Spleen (tissue), 11 donors: ENCODE results near the gene CDC14B. TPM values are rescaled to one million over a fixed set of nuclear protein-coding genes. Genes with fewer than 3 reads are reported as not detected.

ENCODE experiments used
- DNase-seq: peaks from one replicate; pipeline ENCODE4 v3.0.0-alpha.2; 2020
- H3K27ac ChIP-seq, 8 donors: fragments of 200-600 bp; sonication (generic) in 7 of 8; 1 replicate in 4 of 8; 2 replicates in 4 of 8; pipeline versions ENCODE4 v1.5.0 to v1.8.0; 2016 to 2021; ENCODE audit warnings: inconsistent platforms in 4 of 8, mild to moderate bottlenecking in 4 of 8, moderate library complexity in 1 of 8
- H3K27me3 ChIP-seq, 7 donors: fragments of 200-600 bp; sonication (generic) in 6 of 7; replicated peaks in 1 of 7; 1 replicate in 4 of 7; 2 replicates in 3 of 7; pipeline versions ENCODE4 v1.5.0 to v1.8.0; 2016 to 2021; ENCODE audit warnings: inconsistent platforms in 3 of 7, mild to moderate bottlenecking in 1 of 7
- H3K36me3 ChIP-seq, 6 donors: fragments of 200-600 bp; sonication (generic) in 5 of 6; 1 replicate in 4 of 6; 2 replicates in 2 of 6; pipeline versions ENCODE4 v1.5.0 to v1.8.0; 2016 to 2021; ENCODE audit warnings: inconsistent platforms in 2 of 6
- H3K4me1 ChIP-seq, 6 donors: fragments of 200-600 bp; sonication (generic) in 5 of 6; 1 replicate in 3 of 6; 2 replicates in 3 of 6; pipeline versions ENCODE4 v1.5.0 to v1.8.0; 2016 to 2021; ENCODE audit warnings: inconsistent platforms in 3 of 6
- H3K4me3 ChIP-seq, 8 donors: fragments of 200-600 bp; sonication (generic) in 7 of 8; 1 replicate in 4 of 8; 2 replicates in 4 of 8; pipeline versions ENCODE4 v1.5.0 to v1.8.0; 2016 to 2021; ENCODE audit warnings: inconsistent platforms in 4 of 8, mild to moderate bottlenecking in 4 of 8, moderate library complexity in 2 of 8
- H3K9me3 ChIP-seq, 8 donors: fragments of 200-600 bp; sonication (generic) in 7 of 8; 1 replicate in 4 of 8; 2 replicates in 4 of 8; pipeline versions ENCODE4 v1.5.0 to v1.8.0; 2016 to 2021; ENCODE audit warnings: inconsistent platforms in 4 of 8
- CTCF ChIP-seq, 11 experiments: fragments of 200-600 bp in 7 of 11; fragments of 450-650 bp in 4 of 11; sonication (generic) in 4 of 11; IDR thresholded peaks in 8 of 11; conservative IDR thresholded peaks in 3 of 11; 1 replicate in 7 of 11; 2 replicates in 4 of 11; pipeline versions ENCODE4 v1.4.0 to v1.8.0; 2016 to 2021; ENCODE audit warnings: antibody characterized with exemption in 11 of 11, inconsistent platforms in 4 of 11, mild to moderate bottlenecking in 1 of 11
- POLR2A ChIP-seq, 3 donors: fragments of 450-650 bp; IDR thresholded peaks; one replicate each; pipeline ENCODE4 v1.5.1; 2017; ENCODE audit warnings: antibody characterized with exemption in 3 of 3, mild to moderate bottlenecking in 1 of 3
- POLR2AphosphoS5 ChIP-seq, 3 donors: sonication (generic); formaldehyde crosslinking; IDR thresholded peaks; one replicate each; pipeline ENCODE4 v1.5.1; 2017; ENCODE audit warnings: antibody characterized with exemption in 3 of 3
- WGBS, 5 donors: extraction: QIAGEN DNeasy Blood & Tissue Kit in 3 of 5; methylation state at CpG; one replicate each; pipeline versions ENCODE4 v1.1.5 to v1.1.7; 2013 to 2018; 5-methylcytosine and 5-hydroxymethylcytosine counted together
- intact Hi-C: fragments of 100-400 bp; cut with DNase I; formaldehyde crosslinking; loops from one replicate; pipeline ENCODE4 v1.15.0; 2023; ENCODE audit warnings: low total_unique reads
- polyA plus RNA-seq, 3 donors: library from polyadenylated mRNA; stranded (reverse); fragments of 200-250 nt; gene quantifications; one replicate each; pipeline ENCODE4 v1.2.1, GENCODE V29; 2013
- total RNA-seq, 7 donors: library from RNA; depleted of rRNA in 3 of 7; stranded (reverse); fragments of >200 nt in 3 of 7; fragmentation: NEBNext Ultra II Directional in 4 of 7; extraction: Animal tissue kit (Norgen Biotek cat#: 25700) in 4 of 7; gene quantifications; one replicate each; pipeline versions ENCODE4 v1.1.0 to v1.2.1, GENCODE V29; 2016 to 2021
- donor health status: healthy with polysubstance abuse.
- donor health status: DM: no; HTN: no; CAD: no; lungs with moderate emphysema.
- donor health status: DM: no; HTN: no; CAD: no.
- donor health status: Bipolar disorder and iron deficiency.
- donor health status: healthy.
- donor health status: DM: no; HTN: no; CAD: no.
- donor health status: DM: yes; HTN: yes; CAD: no.

CDC14B gene
- total and polyA plus RNA-seq, 10 donors: 1.3 to 10.0 (median 5.8) TPM

GRCh38 chr9:96519787-96520186 is 99.9 kb downstream of the CDC14B start:
- intact Hi-C loops: no loop called here
- TF ChIP-seq POLR2AphosphoS5 (IDR thresholded peaks at IDR 0.05): no peak
- no peak for TF ChIP-seq CTCF (IDR thresholded peaks at IDR 0.05 in 8 of 11, conservative IDR thresholded peaks at IDR 0.05 in 3 of 11)
- no peak for TF ChIP-seq POLR2A (IDR thresholded peaks at IDR 0.05)
- no peaks in the 10 kb centered on the region for H3K27me3 ChIP-seq
- DNase-seq: no peak
- H3K36me3 ChIP-seq: peaks cover 0 to 16% (median 0%) of the 10 kb centered on the region in 6 donors
- no peak overlapping the region for H3K27ac ChIP-seq
- WGBS, 5 donors: 81 to 94% (median 89%) methylated on average over 2 of the region's 2 CpGs
- no peaks in the 10 kb centered on the region for H3K9me3 ChIP-seq
- no peaks in the 10 kb centered on the region for H3K4me1 ChIP-seq
- H3K4me3 ChIP-seq: no peak overlapping the region

- Histone ChIP-seq H3K27me3 (no peaks in the 10 kb centered on the region), H3K27ac (no peak overlapping the region), H3K4me3 (no peak overlapping the region), H3K4me1 (no peaks in the 10 kb centered on the region), H3K36me3 (peaks cover 0 to 23% (median 0%) of the 10 kb centered on the region in 6 donors), H3K9me3 (no peaks in the 10 kb centered on the region)
- no peak for DNase-seq
- whole genome bisulfite sequencing, 5 donors: 84 to 92% (median 91%) methylated on average over 7 of the region's 7 CpGs
- TF ChIP-seq POLR2A (IDR thresholded peaks at IDR 0.05): no peak
- intact Hi-C loops: no loop called here
Measured at GRCh38 chr9:96519095-96519494, 100.5 kb downstream of the CDC14B start.

GRCh38 chr9:96515621-96516470 is 103.8 kb downstream of the CDC14B start:
- Histone ChIP-seq H3K9me3 (no peaks in the 10 kb centered on the region), H3K4me1 (no peaks in the 10 kb centered on the region), H3K4me3 (no peak overlapping the region), H3K27me3 (no peaks in the 10 kb centered on the region), H3K36me3 (peaks cover 0 to 26% (median 4%) of the 10 kb centered on the region in 6 donors), H3K27ac (no peak overlapping the region)
- DNase-seq: no peak
- WGBS, 5 donors: 74 to 85% (median 81%) methylated on average over 5 of the region's 5 CpGs
- TF ChIP-seq POLR2A (IDR thresholded peaks at IDR 0.05): no peak
- no peak for TF ChIP-seq POLR2AphosphoS5 (IDR thresholded peaks at IDR 0.05)
- TF ChIP-seq CTCF (IDR thresholded peaks at IDR 0.05 in 8 of 11, conservative IDR thresholded peaks at IDR 0.05 in 3 of 11): no peak
- intact Hi-C loops: no loop called here

- H3K4me3 ChIP-seq: no peak overlapping the region
- no peaks in the 10 kb centered on the region for H3K9me3 ChIP-seq
- H3K4me1 ChIP-seq: peaks cover 0 to 7% (median 2%) of the 10 kb centered on the region in 6 donors
- no peak overlapping the region for H3K27ac ChIP-seq
- intact Hi-C loops: no loop called here
- 68 to 80% (median 74%) methylated on average over 3 of the region's 3 CpGs for WGBS, 5 donors
- no peak for TF ChIP-seq POLR2A (IDR thresholded peaks at IDR 0.05)
- TF ChIP-seq CTCF (IDR thresholded peaks at IDR 0.05 in 8 of 11, conservative IDR thresholded peaks at IDR 0.05 in 3 of 11): no peak
- TF ChIP-seq POLR2AphosphoS5 (IDR thresholded peaks at IDR 0.05): no peak
- DNase-seq: no peak
- H3K27me3 ChIP-seq: no peaks in the 10 kb centered on the region
- H3K36me3 ChIP-seq: peaks cover 0 to 26% (median 4%) of the 10 kb centered on the region in 6 donors
Measured at GRCh38 chr9:96514800-96515158, 104.9 kb downstream of the CDC14B start.
